Endothelial cell of hepatic sinusoid (primary cell): ENCODE results near the gene MGST3.
"Not testable (repeated sequence)": the region's sequence is repeated elsewhere in the genome, so short reads cannot be mapped to it uniquely, and the experiment has no call there.

Source experiments
- in situ Hi-C: cut with HindIII; loops from 2 replicates; pipeline ENCODE4 v1.10.0; 2017; ENCODE audit warnings: low sequenced_read_pairs

Gene MGST3

GRCh38 chr1:165695031-165695430 lies 64.0 kb downstream of the MGST3 start:
- in situ Hi-C loops, result loop anchor here (5.0 to 10.0 kb wide), 2 partner anchors 207 to 1860 kb away; partner anchors contain the start of gene CREG1

- in situ Hi-C loops, result loop anchor here (5.0 to 10.0 kb wide), 2 partner anchors 206 to 1858 kb away; partner anchors contain the start of gene CREG1
Measured at GRCh38 chr1:165696625-165697100, 65.6 kb downstream of the MGST3 start.

- in situ Hi-C loops, result loop anchor here (5.0 to 10.0 kb wide), 2 partner anchors 205 to 1857 kb away; partner anchors contain the start of gene CREG1
Measured at GRCh38 chr1:165697491-165697880, 66.5 kb downstream of the MGST3 start.

- in situ Hi-C loops, result loop anchor here (5.0 to 10.0 kb wide), 2 partner anchors 204 to 1857 kb away; partner anchors contain the start of gene CREG1
Measured at GRCh38 chr1:165697881-165698760, 67.1 kb downstream of the MGST3 start, which contains the start of gene ALDH9A1. TSS of gene ALDH9A1 (minus strand) at chr1:165698562. CDS start at chr1:165698558, 4 bp downstream.

- in situ Hi-C loops, result loop anchor here (5.0 to 10.0 kb wide), 2 partner anchors 204 to 1856 kb away; partner anchors contain the start of gene CREG1
Measured at GRCh38 chr1:165698761-165699052, 67.7 kb downstream of the MGST3 start.

GRCh38 chr1:165699577-165699976 lies 68.5 kb downstream of the MGST3 start:
- in situ Hi-C loops, result loop anchor here (5.0 to 10.0 kb wide), 2 partner anchors 203 to 1855 kb away; partner anchors contain the start of gene CREG1

GRCh38 chr1:165701922-165702321 lies 70.9 kb downstream of the MGST3 start:
- in situ Hi-C loops, result not testable (repeated sequence)

GRCh38 chr1:165703648-165704047 lies 72.6 kb downstream of the MGST3 start:
- in situ Hi-C loops, result no loop called here
